ENCODE data around the gene CDYL2.

GRCh38 chr16:80640316-80640715 is 164.1 kb downstream of the CDYL2 start:
- TF ChIP-seq EZH2 (IDR thresholded peaks at IDR 0.05) (no peak), POLR2AphosphoS5 (IDR thresholded peaks at IDR 0.05; ENCODE audit: borderline replicate concordance, low read depth, low read length) (no peak), FOXP2 (optimal IDR thresholded peaks at IDR 0.05; ENCODE audit: control extremely low read depth, extremely low read length, insufficient read depth) (no peak)
